WERI-Rb-1 (cell line): ENCODE measurements around the gene OR52B2.
"Not testable (repeated sequence)": the region's sequence is repeated elsewhere in the genome, so short reads cannot be mapped to it uniquely, and the experiment has no call there.

ENCODE experiments used
- DNase-seq: peaks from one replicate; pipeline ENCODE4 v3.0.0-alpha.2; 2020
- H3K27ac ChIP-seq: fragments of 250-450 bp; sonication (Bioruptor Pico); 2 replicates; pipeline ENCODE4 v1.5.1; 2020; ENCODE audit warnings: mild to moderate bottlenecking, moderate library complexity
- H3K27me3 ChIP-seq: fragments of 250-450 bp; sonication (Bioruptor Pico); 2 replicates; pipeline ENCODE4 v1.5.1; 2021; ENCODE audit warnings: mild to moderate bottlenecking, low read depth, moderate library complexity; ENCODE audit not compliant: insufficient read depth, severe bottlenecking
- H3K36me3 ChIP-seq: fragments of 250-450 bp; sonication (Bioruptor Pico); 2 replicates; pipeline ENCODE4 v1.5.1; 2020; ENCODE audit warnings: mild to moderate bottlenecking, moderate library complexity
- H3K4me3 ChIP-seq: 2 replicates; pipeline ENCODE4 v1.5.1; 2011; ENCODE audit warnings: low read depth, mild to moderate bottlenecking, control low read depth, low read length
- H3K9me3 ChIP-seq: fragments of 250-450 bp; sonication (Bioruptor Pico); 2 replicates; pipeline ENCODE4 v1.5.1; 2021; ENCODE audit warnings: mild to moderate bottlenecking, moderate library complexity; ENCODE audit not compliant: severe bottlenecking
- CTCF ChIP-seq: IDR thresholded peaks from 2 replicates; pipeline ENCODE4 v1.5.1; 2011; ENCODE audit warnings: low read depth, mild to moderate bottlenecking, control low read depth, inconsistent platforms, low read length

The OR52B2 gene

GRCh38 chr11:6151117-6151516 lies 19.0 kb downstream of the OR52B2 start:
- no peak for TF ChIP-seq CTCF
- no peaks in the 10 kb centered on the region for H3K36me3 ChIP-seq
- H3K4me3 ChIP-seq, result no peak overlapping the region
- H3K9me3 ChIP-seq, result peaks cover 2% of the 10 kb centered on the region
- DNase-seq, result no peak
- peaks cover 25% of the 10 kb centered on the region for H3K27me3 ChIP-seq
- H3K27ac ChIP-seq, result no peak overlapping the region

- H3K9me3 ChIP-seq, H3K36me3 ChIP-seq, H3K4me3 ChIP-seq, H3K27ac ChIP-seq: not testable (repeated sequence)
- H3K27me3 ChIP-seq, result peaks cover 38% of the 10 kb centered on the region
- DNase-seq, result peak; percentile 9
These were observed 26.4 kb downstream of the OR52B2 start for GRCh38 chr11:6143737-6144136.

- TF ChIP-seq CTCF, result no peak
- no peak overlapping the region for H3K4me3 ChIP-seq
- H3K27ac ChIP-seq, result no peak overlapping the region
- H3K9me3 ChIP-seq, result no peaks in the 10 kb centered on the region
- no peak for DNase-seq
- H3K27me3 ChIP-seq, result peaks cover 44% of the 10 kb centered on the region
- no peaks in the 10 kb centered on the region for H3K36me3 ChIP-seq
These were observed 27.2 kb downstream of the OR52B2 start for GRCh38 chr11:6142936-6143335.

GRCh38 chr11:6135936-6136335 lies 34.2 kb downstream of the OR52B2 start:
- H3K36me3 ChIP-seq, H3K9me3 ChIP-seq, H3K27ac ChIP-seq, H3K4me3 ChIP-seq, DNase-seq: not testable (repeated sequence)
- peaks cover 71% of the 10 kb centered on the region for H3K27me3 ChIP-seq

GRCh38 chr11:6132431-6132830 lies 37.7 kb downstream of the OR52B2 start:
- DNase-seq, result no peak
- Histone ChIP-seq H3K27me3 (peaks cover 70% of the 10 kb centered on the region), H3K4me3 (no peak overlapping the region), H3K36me3 (no peaks in the 10 kb centered on the region), H3K9me3 (no peaks in the 10 kb centered on the region), H3K27ac (no peak overlapping the region)
- TF ChIP-seq CTCF, result no peak

- no peak for TF ChIP-seq CTCF
- DNase-seq, result no peak
These were observed 40.5 kb downstream of the OR52B2 start for GRCh38 chr11:6129635-6130034.

GRCh38 chr11:6129011-6129410 lies 41.1 kb downstream of the OR52B2 start:
- H3K27me3 ChIP-seq, result peaks cover 66% of the 10 kb centered on the region
- H3K27ac ChIP-seq, result no peak overlapping the region
- H3K4me3 ChIP-seq, result no peak overlapping the region
- TF ChIP-seq CTCF, result no peak
- H3K36me3 ChIP-seq, result no peaks in the 10 kb centered on the region
- H3K9me3 ChIP-seq, result no peaks in the 10 kb centered on the region
- no peak for DNase-seq

More at GRCh38 chr11:6129635-6130034, 40.5 kb downstream of the OR52B2 start:
- Histone ChIP-seq H3K36me3 (no peaks in the 10 kb centered on the region), H3K4me3 (no peak overlapping the region), H3K27ac (no peak overlapping the region), H3K27me3 (peaks cover 66% of the 10 kb centered on the region), H3K9me3 (no peaks in the 10 kb centered on the region)
